ENCODE results near the gene CPNE4. TPM values are rescaled to one million over a fixed set of nuclear protein-coding genes. Genes with fewer than 3 reads are reported as not detected.

The CPNE4 gene
- total RNA-seq, 2 experiments from 2014 or later: not detected

DNA sequence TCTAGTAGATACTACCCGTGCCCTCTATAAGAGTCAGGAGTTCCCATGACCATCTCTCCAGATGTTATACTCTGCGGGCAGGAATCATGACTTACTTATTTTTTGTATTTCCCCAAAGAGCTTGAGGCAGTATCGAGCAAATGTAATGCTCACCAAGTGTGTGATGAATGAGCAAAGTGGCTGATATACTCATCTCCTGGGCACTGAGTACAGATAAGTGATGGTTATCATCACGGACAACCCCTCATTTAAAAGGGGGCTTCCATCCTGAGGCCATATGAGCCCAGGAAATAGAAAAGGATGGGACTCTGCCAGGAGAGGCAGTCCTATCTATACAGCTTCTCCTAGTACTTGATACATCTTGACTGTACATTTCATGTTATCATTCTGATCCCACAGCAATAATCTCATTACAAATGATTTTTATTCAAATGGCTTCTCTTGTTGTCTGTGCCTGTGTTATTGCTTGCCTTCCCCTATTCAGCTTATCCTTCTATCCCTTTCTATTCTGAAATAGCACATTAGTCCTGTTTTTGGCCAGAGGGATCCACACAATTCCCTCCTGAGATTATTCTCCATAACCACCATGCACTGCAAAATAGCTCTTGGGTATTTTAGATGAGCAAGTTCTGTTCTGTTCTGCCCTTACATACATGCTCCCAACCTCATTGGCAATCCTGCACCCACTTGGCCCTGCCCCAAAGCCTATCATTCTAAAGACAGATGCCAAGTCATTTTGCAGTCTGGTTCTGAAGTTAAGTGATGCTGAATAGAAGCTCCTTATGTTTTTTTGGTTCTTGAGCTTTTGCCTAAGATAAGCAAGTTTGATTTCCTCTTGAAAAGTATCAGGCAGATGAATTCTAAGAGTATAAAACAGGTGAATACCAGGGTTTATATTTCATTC, 484.0 kb downstream of the CPNE4 start:
- ChIA-PET POLR2A (no interaction called here), CTCF (no interaction called here)

DNA sequence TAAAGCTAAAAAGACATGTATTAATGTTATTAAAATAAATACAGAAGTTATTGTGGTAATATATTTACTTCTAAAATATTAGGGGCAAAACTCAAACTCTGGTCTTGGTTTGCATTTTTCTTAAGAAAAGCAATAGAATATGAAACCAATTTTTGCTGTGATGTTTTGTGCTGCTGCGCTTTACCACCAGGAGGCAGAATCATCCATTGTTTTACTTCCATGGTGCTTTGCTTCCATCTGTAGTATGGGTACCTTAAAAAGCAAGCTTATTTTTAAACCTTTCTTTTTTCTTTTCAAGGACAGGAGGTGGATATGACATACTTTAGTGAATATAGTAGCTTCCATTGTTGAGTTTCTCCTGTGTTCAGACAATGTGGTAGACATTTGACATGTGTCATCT, 485.5 kb downstream of the CPNE4 start:
- POLR2A ChIA-PET: no interaction called here
- CTCF ChIA-PET: interaction anchor here (1.1 kb wide), 1 partner anchor 13 kb away, joined by 3 read pairs; no protein-coding TSS in a partner anchor

DNA sequence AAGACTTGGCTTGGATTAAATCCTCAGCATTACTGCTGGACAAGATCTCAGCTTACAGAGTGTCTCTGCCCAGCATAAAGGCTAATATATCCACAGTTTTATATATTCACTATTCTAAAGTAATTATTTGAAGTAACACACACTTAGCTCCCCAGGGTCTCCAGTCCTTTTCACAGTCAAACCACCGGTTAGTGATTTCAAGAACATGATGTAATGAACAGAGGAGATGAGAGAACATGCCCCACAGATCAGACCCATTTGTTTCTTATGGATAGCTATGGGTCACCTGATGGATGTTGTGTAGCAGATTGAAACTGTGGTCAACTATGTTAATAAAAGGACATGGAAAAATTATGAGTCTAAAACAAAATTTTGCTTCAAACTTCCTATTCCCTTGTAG, 487.2 kb downstream of the CPNE4 start:
- ChIA-PET POLR2A (no interaction called here), CTCF (no interaction called here)

DNA sequence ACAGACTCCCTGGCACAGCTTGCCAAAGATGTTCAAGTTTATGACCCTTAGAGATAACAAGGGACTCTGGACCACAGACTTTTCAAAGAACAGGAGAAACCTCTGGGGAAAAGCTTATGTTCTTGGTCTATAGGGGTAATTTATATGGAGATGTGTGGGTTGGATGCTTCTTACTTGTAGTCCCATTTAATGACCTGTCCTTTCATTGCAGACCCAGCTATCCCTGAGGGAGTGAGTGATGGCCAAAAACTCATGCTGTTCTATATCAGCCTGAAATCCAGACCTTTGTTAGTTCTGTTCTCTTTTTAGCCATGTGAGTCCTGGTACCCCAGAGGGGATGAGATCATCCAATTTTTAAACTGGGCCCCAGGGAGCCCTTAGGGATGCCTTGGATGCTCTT, 488.4 kb downstream of the CPNE4 start:
- CTCF ChIA-PET: no interaction called here

DNA sequence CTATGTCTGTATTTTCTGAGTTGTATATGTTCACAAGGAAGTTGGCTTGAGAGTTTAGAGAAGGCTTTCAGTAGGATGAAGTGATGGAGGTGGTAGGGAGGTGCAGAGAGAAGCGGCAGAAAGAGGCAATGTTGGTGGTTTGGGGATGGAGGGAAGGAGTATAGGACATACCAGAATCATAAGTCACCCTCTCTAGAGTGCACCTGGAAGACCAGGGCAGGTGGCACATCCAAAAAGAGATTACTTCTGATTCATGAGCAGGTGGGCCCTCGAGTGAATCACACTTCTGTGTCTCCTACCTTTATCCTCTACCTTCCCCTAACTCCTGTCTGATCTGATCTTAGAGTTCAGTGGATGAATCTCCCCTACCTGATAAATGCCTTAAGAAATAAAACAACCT, 490.3 kb downstream of the CPNE4 start:
- CTCF ChIA-PET: no interaction called here
- POLR2A ChIA-PET: no interaction called here

More for the DNA sequence above, 488.4 kb downstream of the CPNE4 start:
- POLR2A ChIA-PET: no interaction called here

DNA sequence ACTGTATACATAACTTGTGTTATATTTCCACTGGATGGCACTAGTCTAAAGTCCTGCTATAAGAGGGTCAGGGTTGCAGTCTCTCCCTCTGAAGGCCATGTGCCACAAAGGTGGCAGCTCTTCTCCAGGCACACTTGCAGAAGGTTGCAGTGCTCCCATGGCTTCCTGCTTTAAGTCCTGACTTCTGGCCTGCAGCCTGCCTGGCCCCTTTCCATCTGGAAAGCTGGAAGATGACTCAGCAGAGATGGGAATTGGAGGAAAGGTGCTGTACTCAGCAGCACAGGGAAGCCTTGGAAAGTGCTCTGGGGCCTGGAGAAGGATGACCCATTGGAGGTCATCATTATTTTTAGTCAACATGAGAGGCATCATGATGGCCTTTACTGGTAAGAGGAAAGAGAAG, 491.1 kb downstream of the CPNE4 start:
- POLR2A ChIA-PET: no interaction called here
- CTCF ChIA-PET: no interaction called here

DNA sequence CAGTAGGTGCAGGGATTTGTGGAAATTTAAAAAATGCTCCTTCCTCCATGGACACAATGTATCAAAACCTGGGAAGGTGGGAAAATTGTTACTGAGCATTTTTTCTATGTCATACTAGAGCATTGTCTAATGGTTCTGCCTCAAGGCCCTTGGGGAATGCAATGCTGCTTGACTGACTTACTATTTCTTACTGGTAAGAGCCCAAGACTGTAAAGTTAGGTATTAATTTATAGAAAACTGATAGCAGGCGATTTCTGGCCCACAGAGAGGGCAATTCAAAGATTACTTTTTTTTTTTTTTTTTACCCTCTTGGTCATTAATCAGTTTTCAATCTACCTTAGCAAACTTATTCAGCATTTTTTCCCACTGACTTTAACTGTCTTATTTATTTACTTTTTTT, 493.5 kb downstream of the CPNE4 start:
- CTCF ChIA-PET: no interaction called here

DNA sequence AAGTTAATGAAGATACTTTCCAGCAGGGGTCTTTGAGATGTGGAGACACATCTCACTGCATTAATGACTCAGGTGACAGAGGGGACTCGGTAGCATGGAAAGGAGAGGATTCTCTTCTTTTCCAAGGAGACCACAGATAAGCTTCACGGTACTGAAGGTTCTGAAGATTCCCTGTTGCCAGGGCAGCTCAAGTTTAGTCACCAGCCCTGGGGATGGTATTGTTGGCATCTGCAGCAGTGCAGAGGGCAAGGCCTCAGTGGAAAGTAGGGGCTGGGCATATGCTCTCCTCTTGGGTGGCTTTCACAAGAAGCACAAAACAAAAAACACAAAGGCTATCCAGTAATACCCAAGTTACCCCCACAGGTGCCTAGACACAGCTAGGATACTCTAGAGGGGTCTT, 494.0 kb downstream of the CPNE4 start:
- POLR2A ChIA-PET: no interaction called here

More for the DNA sequence above, 493.5 kb downstream of the CPNE4 start:
- POLR2A ChIA-PET: no interaction called here

DNA sequence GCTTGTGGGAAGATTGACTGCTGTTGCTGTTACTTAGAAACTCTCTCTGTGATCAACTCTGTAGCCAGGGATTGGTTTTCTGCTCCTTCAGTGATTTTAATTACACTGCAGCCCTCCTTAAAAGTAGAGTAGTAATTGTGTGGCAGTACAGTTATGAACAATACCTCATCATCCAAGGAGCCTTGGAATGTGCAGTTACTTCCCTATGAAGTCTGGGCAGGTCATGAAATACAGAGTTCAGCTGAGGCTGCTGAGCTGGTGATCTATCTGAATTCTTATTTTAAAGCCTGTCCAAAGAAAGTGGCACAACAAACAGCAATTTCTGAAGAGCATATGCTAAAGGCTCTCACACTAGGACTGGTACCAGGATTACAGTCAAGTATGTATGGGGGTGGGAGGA, 494.7 kb downstream of the CPNE4 start:
- CTCF ChIA-PET: no interaction called here
- POLR2A ChIA-PET: no interaction called here

More for the DNA sequence above, 494.0 kb downstream of the CPNE4 start:
- CTCF ChIA-PET: no interaction called here

DNA sequence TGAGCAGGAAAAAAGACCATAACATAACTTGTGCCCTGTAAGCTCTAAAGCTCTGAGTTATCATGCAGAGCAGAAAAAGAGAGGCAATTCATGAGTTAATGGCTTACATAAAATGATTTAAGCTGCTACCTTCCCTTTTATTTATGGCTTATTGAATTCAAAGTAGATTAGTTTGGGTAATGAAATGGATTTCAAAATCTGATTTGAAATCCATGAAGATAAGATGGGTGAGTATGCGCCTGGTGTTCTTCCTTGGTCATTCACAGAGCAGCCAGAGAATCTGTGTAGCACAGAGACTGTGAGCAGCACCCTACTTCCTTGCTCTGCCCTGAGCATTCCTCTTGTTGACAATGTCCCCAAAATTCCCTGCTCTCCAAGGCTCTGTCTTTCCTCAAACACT, 495.8 kb downstream of the CPNE4 start:
- ChIA-PET CTCF (no interaction called here), POLR2A (no interaction called here)

DNA sequence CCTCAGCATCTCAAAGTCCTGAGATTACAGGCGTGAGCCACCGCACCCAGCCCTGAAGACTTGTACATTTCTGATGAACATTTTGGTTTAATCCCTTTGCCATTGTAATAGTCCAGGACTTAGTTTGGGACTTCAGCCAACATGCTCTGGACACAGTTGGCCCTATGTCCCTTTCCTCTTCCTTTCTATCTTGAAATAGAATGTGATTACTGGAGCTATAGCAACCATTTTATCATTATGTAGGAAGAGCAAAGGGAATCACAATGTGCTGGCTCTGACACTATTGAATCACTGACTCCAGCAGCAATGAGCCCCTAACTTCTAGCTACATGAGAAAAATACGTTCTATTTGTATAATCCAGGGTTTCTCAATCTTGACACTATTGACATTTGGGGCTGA, 497.3 kb downstream of the CPNE4 start:
- ChIA-PET CTCF (no interaction called here), POLR2A (no interaction called here)

DNA sequence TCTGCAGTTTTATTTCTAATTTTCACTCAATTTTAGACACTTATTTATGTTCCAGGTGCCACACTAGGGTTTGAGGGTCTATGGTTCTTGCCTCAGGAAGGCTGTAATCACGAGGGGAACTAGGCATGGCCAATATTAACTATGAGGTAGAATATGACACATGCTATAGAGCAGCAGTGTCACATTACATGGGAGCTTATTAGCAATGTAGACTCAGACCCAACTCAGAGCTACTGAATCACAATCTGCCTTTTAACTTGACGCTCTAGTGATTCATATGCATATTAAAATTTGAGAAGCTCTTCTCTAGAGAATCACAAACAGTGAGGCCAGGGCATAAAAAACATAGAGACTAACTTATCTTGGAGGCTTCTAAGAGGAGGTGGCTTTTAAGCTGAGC, 499.2 kb downstream of the CPNE4 start:
- ChIA-PET CTCF (no interaction called here), POLR2A (no interaction called here)

DNA sequence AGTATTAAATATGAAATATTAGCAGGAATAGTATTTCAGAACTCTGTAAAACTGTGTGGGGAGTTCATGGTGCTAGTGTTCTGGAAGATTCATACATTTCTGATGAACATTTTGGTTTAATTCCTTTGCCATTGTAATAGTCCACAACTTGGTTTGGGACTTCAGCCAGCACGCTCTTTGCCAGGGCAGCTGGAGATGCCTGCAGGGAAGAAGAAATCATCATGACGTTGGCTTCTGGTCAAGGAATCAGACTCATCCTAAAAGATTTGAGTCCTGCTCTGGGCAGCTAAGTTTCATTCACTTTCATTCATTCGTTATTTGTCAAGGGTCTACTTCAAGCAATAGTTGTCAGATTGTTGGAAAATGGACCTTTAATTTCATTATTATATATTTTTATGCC, 499.7 kb downstream of the CPNE4 start:
- ChIA-PET POLR2A (no interaction called here), CTCF (no interaction called here)

DNA sequence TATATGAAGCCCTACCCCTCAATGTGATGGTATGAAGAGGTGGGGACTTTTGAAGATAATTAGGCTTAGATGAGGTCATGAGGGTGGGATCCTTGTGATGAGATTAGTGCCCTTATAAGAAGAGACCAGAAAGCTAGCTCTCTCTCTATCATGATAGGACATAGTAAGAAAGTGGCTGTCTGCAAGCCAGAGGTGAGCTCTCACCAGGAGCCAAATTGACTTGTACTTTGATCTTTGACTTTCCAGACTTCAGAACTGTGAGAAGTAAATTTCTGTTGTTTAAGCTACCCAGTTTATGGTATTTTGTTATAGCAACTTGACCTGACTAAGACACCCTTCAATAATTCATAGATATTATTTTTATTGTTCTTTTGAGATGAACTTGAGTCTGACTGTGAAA, 502.2 kb downstream of the CPNE4 start:
- CTCF ChIA-PET: no interaction called here
- POLR2A ChIA-PET: no interaction called here

DNA sequence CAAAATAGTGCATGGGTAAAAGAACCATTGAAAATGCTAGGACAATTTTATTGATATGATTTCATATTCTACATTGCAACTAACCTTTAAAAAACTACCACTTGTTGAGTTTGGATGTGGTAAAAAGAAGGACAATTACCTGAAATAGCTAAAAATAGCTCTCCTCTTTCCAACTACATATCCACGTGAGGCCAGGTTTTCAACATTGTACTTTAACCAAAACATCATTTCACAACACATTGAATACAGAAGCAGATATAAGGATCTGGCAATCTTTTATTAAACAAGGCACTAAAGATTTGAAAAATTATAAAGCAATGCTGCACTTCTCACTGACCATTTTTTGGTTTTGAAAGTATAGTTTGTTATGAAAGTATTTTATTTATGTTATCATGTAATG, 504.0 kb downstream of the CPNE4 start:
- ChIA-PET POLR2A (no interaction called here), CTCF (no interaction called here)

DNA sequence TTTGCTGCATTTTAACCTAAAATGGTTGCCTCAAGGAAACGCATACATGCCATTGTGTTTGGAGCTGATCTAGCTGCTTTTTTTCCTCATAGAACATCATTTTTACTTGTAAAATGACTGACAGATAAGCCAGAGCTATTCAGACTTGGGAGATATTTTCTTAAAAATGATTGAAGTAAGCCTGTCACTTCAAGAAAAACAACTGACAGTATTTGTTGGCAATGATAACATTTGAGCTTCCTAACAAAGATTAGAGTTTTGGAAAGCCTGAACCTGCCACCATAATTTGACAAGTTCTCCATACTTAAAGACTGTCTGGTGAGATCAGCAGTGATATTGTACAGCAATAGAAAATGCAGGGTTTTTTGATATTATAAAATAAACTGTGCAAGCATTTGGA, 504.4 kb downstream of the CPNE4 start:
- POLR2A ChIA-PET: no interaction called here
- CTCF ChIA-PET: no interaction called here

DNA sequence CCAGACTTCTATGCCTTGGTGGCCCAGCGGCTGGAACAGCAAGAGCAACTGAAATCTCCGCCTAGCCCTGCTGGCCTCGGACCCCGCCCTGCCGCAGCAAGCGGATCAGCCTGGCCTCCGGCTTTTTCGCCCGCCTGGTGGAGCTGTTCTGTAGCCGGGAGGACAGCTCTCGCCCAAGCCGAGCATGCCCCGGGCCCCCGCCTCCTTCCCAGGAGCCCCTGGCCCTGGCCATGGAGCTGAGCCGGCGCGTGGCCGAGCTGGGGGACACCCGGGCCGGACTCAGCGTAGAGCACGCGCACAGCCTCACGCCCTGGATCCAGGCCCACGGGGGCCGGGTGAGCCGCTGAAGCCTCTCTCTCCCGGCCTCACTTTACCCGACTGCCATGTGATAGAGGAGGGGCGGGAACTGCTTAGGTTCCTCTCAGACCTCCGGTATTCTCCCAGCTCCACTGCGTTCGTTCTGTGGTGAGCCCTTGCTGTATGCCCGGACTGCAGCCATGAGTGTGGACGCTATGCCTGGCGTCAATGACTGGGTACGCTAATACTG, 507.9 kb downstream of the CPNE4 start:
- ChIA-PET CTCF (no interaction called here), POLR2A (no interaction called here)

DNA sequence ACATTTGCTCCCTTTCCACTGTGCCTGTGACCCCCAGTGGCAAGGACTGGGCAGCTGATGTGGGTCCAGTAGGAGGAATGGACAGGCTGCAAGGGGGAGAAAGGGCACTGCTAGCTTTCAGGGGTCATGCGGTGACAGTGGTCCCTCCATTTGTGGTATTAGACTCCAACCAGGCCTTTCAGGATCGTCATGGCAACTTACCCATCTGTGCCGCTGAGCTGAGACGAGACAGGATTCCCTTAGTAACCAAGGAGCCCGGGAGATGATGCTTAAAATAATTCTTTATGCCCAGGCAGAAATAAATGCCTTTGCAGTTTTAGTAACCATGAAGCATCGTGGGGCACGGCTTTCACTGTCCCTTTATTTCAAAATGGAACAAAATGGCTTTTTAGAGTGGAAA, 516.1 kb downstream of the CPNE4 start:
- CTCF ChIA-PET: no interaction called here
- POLR2A ChIA-PET: no interaction called here

DNA sequence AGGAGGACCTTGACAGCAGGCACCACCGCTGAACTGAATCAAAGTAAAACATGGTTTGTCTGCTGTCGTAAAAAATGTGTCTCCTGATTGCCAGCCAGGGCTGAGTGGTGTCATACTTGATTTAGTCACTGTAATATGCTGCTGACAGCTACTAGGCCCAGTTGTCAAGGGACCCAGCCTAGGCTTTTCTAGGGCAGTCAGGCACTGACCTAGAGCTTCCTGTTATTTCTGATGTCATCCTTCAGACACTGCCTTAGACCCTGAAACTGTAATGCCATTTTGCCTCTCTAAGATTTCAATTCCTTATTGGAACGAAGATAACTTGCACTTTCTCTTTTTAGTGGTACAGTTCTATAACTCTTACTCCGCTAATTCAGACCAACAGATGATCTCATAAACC, 529.4 kb downstream of the CPNE4 start:
- ChIA-PET CTCF (no interaction called here), POLR2A (no interaction called here)

DNA sequence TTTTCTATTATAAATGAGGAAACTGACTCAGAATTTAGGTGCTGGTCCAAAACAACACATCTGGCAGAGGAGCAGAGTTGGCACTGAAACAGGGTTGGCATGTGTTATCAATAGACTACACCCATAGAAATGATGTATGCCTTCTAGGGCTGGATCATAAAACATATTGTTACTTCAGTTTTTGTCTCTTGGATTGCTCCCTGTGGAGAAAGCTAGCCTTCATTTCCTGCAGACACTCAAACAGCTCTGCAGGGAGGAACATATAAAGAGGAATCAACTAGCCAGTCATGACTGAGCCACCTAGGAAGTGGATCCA, 531.5 kb downstream of the CPNE4 start:
- ChIA-PET CTCF (no interaction called here), POLR2A (no interaction called here)

DNA sequence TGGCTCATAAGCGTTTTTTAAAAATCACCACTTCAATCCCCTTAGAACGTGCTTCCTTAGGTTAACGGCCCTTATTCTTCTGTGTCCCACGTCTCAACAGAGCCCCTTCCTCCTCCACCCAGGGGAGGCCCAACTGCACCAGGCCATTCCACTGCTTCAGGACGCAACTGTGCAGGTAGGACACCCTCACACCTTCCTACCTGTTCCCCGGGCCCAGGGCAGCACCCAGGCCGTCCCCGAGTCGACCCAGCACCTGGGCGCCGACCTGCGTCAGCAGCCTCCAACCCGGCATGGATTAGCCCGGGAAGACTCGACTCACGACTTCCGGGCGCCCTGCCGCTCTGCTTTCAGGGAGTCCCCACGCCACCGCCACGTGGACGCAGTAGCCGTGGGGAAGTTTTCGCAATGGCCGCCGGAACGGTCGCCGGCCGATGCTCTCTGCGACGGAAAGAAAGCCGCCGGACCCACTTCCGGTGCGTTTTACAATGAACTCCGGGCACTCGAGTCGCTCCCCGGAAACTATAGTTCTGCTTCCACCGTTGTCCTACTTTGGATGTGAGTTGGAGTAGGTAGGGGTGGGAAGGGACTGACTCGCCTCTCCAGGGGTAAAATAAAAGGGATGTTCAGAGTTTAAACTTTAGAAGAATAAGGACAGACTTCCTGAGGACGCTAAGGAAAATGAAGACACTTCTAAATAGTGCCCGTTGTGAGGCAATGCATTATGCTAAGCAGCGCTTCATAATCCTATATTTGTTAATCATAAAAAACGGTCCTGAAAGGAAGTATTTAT, 532.1 kb downstream of the CPNE4 start, which contains the start of gene MRPL3:
TSS of gene MRPL3 (minus strand) at position 442 of the 790 bp plus-strand sequence. CDS start at position 292, 150 bp downstream.
- ChIA-PET CTCF (no interaction called here), POLR2A (no interaction called here)
